Measurements from ENCODE around the gene MRPS9. TPM values are rescaled to one million over a fixed set of nuclear protein-coding genes. Genes with fewer than 3 reads are reported as not detected.

Gene MRPS9
- total RNA-seq, 1 donor from 2014 or later, result 23.9 TPM

- no peak for DNase-seq (ENCODE audit: low read depth)
Observed at GRCh38 chr2:105078906-105079495, 41.1 kb downstream of the MRPS9 start.

- no peak for DNase-seq (ENCODE audit: low read depth)
Observed at GRCh38 chr2:105080461-105080860, 42.6 kb downstream of the MRPS9 start.

GRCh38 chr2:105081006-105081601, 43.2 kb downstream of the MRPS9 start:
- DNase-seq (ENCODE audit: low read depth), result peak; percentile 22

- no peak for DNase-seq (ENCODE audit: low read depth)
Observed at GRCh38 chr2:105082107-105082506, 44.2 kb downstream of the MRPS9 start.

- DNase-seq (ENCODE audit: low read depth), result no peak
Observed at GRCh38 chr2:105085525-105085924, 47.7 kb downstream of the MRPS9 start.

- no peak for DNase-seq (ENCODE audit: low read depth)
Observed at GRCh38 chr2:105087273-105087672, 49.4 kb downstream of the MRPS9 start.

- DNase-seq (ENCODE audit: low read depth), result no peak
Observed at GRCh38 chr2:105090091-105090490, 52.2 kb downstream of the MRPS9 start.

GRCh38 chr2:105092797-105093196, 54.9 kb downstream of the MRPS9 start:
- DNase-seq (ENCODE audit: low read depth), result no peak

- DNase-seq (ENCODE audit: low read depth), result no peak
Observed at GRCh38 chr2:105099153-105099552, 61.3 kb downstream of the MRPS9 start.

- no peak for DNase-seq (ENCODE audit: low read depth)
Observed at GRCh38 chr2:105100046-105100840, 62.4 kb downstream of the MRPS9 start.

- no peak for DNase-seq (ENCODE audit: low read depth)
Observed at GRCh38 chr2:105102001-105102400, 64.1 kb downstream of the MRPS9 start.

- DNase-seq (ENCODE audit: low read depth), result peak; percentile 89
Observed at GRCh38 chr2:105102963-105103421, 65.1 kb downstream of the MRPS9 start.

GRCh38 chr2:105103481-105103880, 65.6 kb downstream of the MRPS9 start:
- peak; percentile 67 for DNase-seq (ENCODE audit: low read depth)

- peak; percentile 91 for DNase-seq (ENCODE audit: low read depth)
Observed at GRCh38 chr2:105104208-105104731, 66.4 kb downstream of the MRPS9 start.

GRCh38 chr2:105110295-105110829, 72.5 kb downstream of the MRPS9 start:
- DNase-seq (ENCODE audit: low read depth), result no peak

GRCh38 chr2:105111365-105112150, 73.7 kb downstream of the MRPS9 start:
- DNase-seq (ENCODE audit: low read depth), result no peak

- no peak for DNase-seq (ENCODE audit: low read depth)
Observed at GRCh38 chr2:105112345-105112744, 74.5 kb downstream of the MRPS9 start.

GRCh38 chr2:105113616-105114291, 75.9 kb downstream of the MRPS9 start:
- DNase-seq (ENCODE audit: low read depth), result no peak

- peak; percentile 58 for DNase-seq (ENCODE audit: low read depth)
Observed at GRCh38 chr2:105114551-105114950, 76.7 kb downstream of the MRPS9 start.

- no peak for DNase-seq (ENCODE audit: low read depth)
Observed at GRCh38 chr2:105116348-105116747, 78.5 kb downstream of the MRPS9 start.

All from myocyte (in vitro differentiated cells).